Measurements from ENCODE around the gene CIRBP.
"Not testable (repeated sequence)": the region's sequence is repeated elsewhere in the genome, so short reads cannot be mapped to it uniquely, and the experiment has no call there.

CIRBP gene

GRCh38 chr19:1290196-1290702, 21.1 kb downstream of the CIRBP start:
- DNase-seq (ENCODE audit: low read depth in 3 of 3, low spot score in 1 of 3): no peak

DNA sequence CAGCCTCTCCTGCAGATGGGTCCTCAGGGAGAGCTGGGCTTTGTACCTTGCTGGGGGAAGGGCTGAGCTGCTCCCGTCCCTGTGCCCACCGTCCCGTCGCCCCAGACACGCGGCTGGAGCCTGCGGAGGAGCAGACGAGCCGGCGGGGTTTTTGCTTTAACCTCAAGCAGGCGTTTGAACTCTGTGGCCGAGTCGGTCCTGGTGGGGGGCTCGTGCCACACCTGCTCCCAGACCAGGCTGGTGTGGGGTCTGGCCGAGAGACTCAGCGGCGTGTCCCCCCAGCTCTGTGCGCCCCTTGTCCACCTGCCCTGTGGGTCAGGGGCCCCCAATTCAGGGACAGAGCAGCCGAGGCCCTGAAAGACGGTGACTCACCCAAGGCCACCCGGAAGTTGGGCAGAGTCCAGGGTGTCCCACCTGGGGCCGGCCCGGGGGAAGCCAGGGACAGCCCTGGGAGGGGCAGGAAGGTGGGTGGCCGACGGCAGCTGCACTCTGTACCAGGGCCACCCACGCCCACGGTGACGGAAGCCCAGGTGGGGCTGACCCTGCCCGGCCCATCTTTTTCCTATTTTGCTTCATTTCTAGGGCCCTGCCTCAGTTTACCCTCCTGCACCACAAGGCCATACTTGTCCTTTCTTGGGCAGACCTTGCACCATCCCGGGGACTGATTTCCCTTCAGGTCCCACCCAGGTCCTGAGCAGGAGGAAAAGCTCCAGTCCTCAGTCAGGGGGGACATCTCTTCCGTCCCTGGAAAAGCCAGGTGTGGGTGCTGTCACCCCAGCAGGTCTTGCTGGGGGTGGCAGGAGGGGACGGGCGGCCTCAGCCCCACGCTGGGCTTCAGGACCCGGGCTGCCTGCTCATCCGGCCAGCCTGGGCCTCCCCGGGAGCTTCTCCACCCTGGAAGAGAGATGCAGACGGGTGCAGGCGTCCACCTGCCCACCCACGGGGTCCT, 21.8 kb downstream of the CIRBP start:
- no peak for DNase-seq (ENCODE audit: low read depth in 3 of 3, low spot score in 1 of 3)

GRCh38 chr19:1291761-1292418, 22.8 kb downstream of the CIRBP start:
- DNase-seq (ENCODE audit: low read depth in 3 of 3, low spot score in 1 of 3): no peak

GRCh38 chr19:1292419-1293151, 23.5 kb downstream of the CIRBP start:
- DNase-seq (ENCODE audit: low read depth in 3 of 3, low spot score in 1 of 3): no peak

GRCh38 chr19:1293782-1294604, 24.9 kb downstream of the CIRBP start:
- DNase-seq (ENCODE audit: low read depth in 3 of 3, low spot score in 1 of 3): no peak

- DNase-seq (ENCODE audit: low read depth in 3 of 3, low spot score in 1 of 3): no peak
Observed at GRCh38 chr19:1294688-1295087, 25.6 kb downstream of the CIRBP start.

DNA sequence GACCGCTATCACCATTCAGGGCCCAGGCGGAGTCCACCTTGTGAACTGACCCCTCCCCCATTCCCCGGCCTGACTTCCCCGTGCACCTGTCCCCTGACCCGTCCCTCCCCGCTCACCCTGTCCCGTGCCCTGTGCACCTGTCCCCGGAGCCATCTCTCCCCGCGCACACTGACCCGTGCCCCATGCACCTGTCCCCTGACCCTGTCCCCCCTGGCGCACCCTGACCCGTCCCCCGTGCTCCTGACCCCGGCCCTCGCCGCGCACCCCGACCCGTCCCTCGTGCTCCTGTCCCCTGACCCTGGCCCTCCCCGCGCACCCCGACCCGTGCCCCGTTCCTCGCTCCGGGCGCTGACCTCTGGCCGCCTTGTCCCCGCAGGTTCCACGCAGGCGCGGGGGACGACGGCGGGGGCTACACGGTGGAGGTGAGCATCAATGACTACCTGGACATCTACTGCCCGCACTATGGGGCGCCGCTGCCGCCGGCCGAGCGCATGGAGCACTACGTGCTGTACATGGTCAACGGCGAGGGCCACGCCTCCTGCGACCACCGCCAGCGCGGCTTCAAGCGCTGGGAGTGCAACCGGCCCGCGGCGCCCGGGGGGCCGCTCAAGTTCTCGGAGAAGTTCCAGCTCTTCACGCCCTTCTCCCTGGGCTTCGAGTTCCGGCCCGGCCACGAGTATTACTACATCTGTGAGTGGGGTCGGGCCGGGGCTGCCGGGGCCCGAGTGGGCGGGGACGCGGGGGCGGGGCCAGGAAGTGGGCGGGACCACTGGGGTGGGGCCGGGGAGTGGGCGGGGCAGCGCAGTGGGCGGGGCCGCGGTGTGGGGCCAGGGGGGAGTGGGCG, 26.3 kb downstream of the CIRBP start:
- peak in 1 of 3 donors; percentile 37 for DNase-seq (ENCODE audit: low read depth in 3 of 3, low spot score in 1 of 3)

DNA sequence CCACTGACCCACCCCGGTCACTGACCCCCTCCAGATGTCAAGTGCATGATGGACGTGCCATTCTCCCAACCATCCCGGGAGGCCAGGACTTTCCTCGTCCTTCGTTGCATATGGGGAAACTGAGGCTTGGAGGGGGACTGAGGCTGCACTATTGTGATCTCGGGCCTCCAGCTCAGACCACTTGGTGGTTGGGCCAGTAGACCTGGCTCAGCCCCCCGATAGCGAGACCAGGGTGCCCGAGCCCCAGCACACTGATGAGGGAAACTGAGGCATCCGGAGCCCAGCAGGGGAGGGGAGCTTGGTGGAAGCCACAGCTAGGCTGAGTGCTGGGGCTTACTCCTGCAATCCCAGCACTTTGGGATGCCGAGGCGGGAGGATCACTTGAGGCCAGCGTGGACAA, 26.9 kb downstream of the CIRBP start:
- no peak for DNase-seq (ENCODE audit: low read depth in 3 of 3, low spot score in 1 of 3)

- DNase-seq (ENCODE audit: low read depth in 3 of 3, low spot score in 1 of 3): no peak
Observed at GRCh38 chr19:1296575-1297271, 27.6 kb downstream of the CIRBP start.

DNA sequence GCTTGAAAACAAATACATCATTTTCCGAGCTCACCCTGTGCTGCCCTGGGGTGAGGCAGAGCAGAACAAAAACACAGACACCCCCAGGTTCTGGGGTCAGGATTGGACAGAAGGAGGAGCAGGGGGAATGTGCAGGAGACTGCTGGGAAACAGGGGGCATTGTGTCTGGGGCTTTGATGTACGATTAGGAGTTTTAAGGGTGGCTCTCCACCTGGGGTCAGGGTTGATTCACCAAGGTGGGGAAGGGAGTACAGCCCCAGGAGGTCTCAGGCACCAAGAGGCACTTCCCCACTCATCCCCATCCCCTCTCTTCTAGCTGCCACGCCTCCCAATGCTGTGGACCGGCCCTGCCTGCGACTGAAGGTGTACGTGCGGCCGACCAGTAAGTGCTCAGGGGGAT, 29.1 kb downstream of the CIRBP start:
- no peak for DNase-seq (ENCODE audit: low read depth in 3 of 3, low spot score in 1 of 3)

- no peak for DNase-seq (ENCODE audit: low read depth in 3 of 3, low spot score in 1 of 3)
Observed at GRCh38 chr19:1299801-1300200, 30.7 kb downstream of the CIRBP start.

- no peak for DNase-seq (ENCODE audit: low read depth in 3 of 3, low spot score in 1 of 3)
Observed at GRCh38 chr19:1300744-1301490, 31.8 kb downstream of the CIRBP start.

DNA sequence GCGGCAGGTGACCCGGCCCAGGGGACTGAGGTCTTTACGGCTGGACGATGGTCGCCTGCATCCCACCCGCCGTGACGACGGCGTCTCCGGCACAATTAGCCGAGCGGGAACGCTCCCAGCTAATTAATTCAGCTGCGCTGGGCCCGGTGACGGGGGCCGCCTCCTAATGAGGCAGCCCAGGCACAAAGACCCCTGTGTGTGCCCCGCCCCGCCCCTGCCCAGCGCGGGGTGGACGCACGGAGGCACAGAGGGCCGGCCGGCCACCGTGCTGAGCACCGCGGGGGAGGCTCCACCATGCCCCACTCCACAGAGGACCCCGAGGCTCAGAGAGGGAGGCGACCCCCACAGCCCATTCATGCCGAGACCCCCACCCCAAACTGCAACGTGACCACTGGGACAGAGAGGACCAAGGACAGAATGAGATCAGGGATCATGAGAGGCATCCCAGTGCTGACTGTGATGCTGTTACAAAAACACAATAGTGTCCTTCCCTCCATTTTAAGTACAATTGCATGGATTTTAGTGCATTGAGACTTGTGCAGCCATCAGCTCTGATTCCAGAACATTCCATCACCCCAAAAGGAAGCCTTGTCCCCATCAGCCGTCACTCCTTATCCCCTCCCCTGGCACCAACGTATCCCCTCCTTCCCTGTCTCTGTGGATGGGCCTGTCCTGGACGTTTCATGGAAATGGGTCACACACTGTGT, 33.6 kb downstream of the CIRBP start:
- DNase-seq (ENCODE audit: low read depth in 3 of 3, low spot score in 1 of 3): no peak

DNA sequence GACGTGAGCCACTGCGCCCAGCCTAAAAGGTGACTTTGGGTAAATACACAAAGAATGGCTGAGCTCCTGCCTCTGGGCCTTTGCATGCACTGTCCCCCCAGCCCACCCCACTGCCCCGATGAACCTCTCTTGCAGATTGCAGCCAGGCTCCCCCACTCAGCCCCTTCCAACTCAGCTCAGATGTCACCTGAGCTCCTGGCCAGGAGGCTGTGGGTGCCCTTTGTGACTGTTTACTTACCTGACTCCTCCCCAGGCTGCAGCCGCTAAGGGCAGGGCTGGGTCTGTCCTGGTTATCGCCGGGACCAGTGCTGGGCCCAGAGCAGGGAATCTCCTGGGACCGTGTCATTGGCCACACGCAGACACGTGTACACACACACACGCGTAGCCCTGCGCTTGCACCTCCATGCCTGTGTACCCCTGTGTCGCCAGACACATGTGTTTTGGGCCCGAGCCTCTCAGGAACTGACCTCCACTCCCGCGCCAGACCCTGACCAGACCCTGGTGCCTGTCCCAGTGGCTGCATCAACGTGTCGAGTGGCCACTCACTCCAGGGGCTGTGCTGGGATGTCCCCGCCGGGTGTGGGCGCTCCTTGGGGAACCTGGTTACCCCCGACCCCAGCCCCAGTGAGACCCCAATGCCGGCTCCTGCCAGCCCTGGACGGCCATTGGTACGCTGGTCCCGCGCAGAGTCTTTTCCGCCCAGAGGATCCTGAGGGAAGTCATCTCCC, 35.2 kb downstream of the CIRBP start:
- DNase-seq (ENCODE audit: low read depth in 3 of 3, low spot score in 1 of 3): no peak

DNA sequence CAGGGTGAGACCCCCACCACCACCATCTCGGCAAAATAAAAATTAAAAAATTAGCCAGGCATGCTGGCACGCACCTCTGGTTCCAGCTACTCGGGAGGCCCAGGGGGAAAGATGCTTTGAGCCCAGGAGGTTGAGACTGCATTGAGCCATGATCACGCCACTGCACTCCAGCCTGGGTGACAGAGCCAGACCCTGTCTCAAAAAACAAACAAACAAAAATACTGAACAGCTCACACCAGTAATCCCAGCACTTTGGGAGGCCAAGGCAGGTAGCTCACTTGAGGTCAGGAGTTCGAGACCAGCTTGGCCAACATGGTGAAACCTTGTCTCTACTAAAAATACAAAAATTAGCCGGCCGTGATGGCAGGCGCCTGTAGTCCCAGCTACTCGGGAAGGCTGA, 36.2 kb downstream of the CIRBP start:
- DNase-seq (ENCODE audit: low read depth in 3 of 3, low spot score in 1 of 3): not testable (repeated sequence)

GRCh38 chr19:1307320-1307719, 38.2 kb downstream of the CIRBP start:
- no peak for DNase-seq (ENCODE audit: low read depth in 3 of 3, low spot score in 1 of 3)

- no peak for DNase-seq (ENCODE audit: low read depth in 3 of 3, low spot score in 1 of 3)
Observed at GRCh38 chr19:1307755-1308303, 38.7 kb downstream of the CIRBP start.

Measured in stimulated activated CD4-positive, alpha-beta T cell treated with anti-CD3 and anti-CD28 coated beads, TNF-alpha, amount 100 ng/mL, for 1 hour (primary cell).